Peyer's patch (tissue), 4 donors: ENCODE data around the gene MIPOL1.

Experiments
- CTCF ChIP-seq, 6 experiments: fragments of 450-650 bp in 4 of 6; fragments of 200-600 bp in 2 of 6; sonication (generic) in 1 of 6; IDR thresholded peaks; one replicate each; pipeline ENCODE4 v1.5.1; 2017 to 2019; ENCODE audit warnings: antibody characterized with exemption in 6 of 6, mild to moderate bottlenecking in 3 of 6, moderate library complexity in 1 of 6
- POLR2A ChIP-seq, 2 donors: fragments of 450-650 bp; IDR thresholded peaks; one replicate each; pipeline ENCODE4 v1.5.1; 2017; ENCODE audit warnings: antibody characterized with exemption in 2 of 2, mild to moderate bottlenecking in 2 of 2, moderate library complexity in 2 of 2

- TF ChIP-seq CTCF (IDR thresholded peaks at IDR 0.05) (no peak), POLR2A (IDR thresholded peaks at IDR 0.05) (no peak)
These were observed 4.0 kb downstream of the MIPOL1 start for GRCh38 chr14:37201724-37202123.
